DOHH2 (cell line): ENCODE results near the gene IREB2.

Source experiments
- H3F3A ChIP-seq: fragments of 200-600 bp; sonication (generic), shearing (Covaris generic); 2 replicates; pipeline ENCODE4 v1.6.0; 2016; ENCODE audit warnings: antibody characterized with exemption, mild to moderate bottlenecking; ENCODE audit not compliant: control insufficient read depth, insufficient read depth
- H3K27ac ChIP-seq: fragments of 200-600 bp; sonication (generic); 2 replicates; pipeline ENCODE4 v1.5.1; 2014; ENCODE audit warnings: low read depth, mild to moderate bottlenecking, low read length, moderate library complexity
- H3K27me3 ChIP-seq: fragments of 200-600 bp; sonication (generic); 2 replicates; pipeline ENCODE4 v1.6.1; 2014; ENCODE audit warnings: mild to moderate bottlenecking, low read length, mixed read lengths; ENCODE audit not compliant: control insufficient read depth
- H3K36me3 ChIP-seq: fragments of 200-600 bp; sonication (generic); 2 replicates; pipeline ENCODE4 v1.6.1; 2014; ENCODE audit warnings: mild to moderate bottlenecking, low read length, moderate library complexity, mixed read lengths; ENCODE audit not compliant: control insufficient read depth
- H3K4me1 ChIP-seq: fragments of 200-600 bp; sonication (generic); 2 replicates; pipeline ENCODE4 v1.6.1; 2014; ENCODE audit warnings: mild to moderate bottlenecking, low read length, mixed read lengths; ENCODE audit not compliant: control insufficient read depth
- H3K4me2 ChIP-seq: fragments of 200-600 bp; sonication (generic); 2 replicates; pipeline ENCODE4 v1.6.0; 2014; ENCODE audit warnings: mild to moderate bottlenecking, low read length, moderate library complexity
- H3K4me3 ChIP-seq: fragments of 200-600 bp; sonication (generic); 2 replicates; pipeline ENCODE4 v1.5.1; 2014; ENCODE audit warnings: mild to moderate bottlenecking, low read length, mixed read lengths
- H3K79me2 ChIP-seq: fragments of 200-600 bp; sonication (generic); 2 replicates; pipeline ENCODE4 v1.6.1; 2014; ENCODE audit warnings: mild to moderate bottlenecking, low read length, mixed read lengths; ENCODE audit not compliant: control insufficient read depth
- H3K9me2 ChIP-seq: fragments of 200-600 bp; sonication (generic); replicated peaks from 2 replicates; pipeline ENCODE4 v1.6.1; 2014; ENCODE audit warnings: mild to moderate bottlenecking, low read length, mixed read lengths; ENCODE audit not compliant: control insufficient read depth
- H3K9me3 ChIP-seq: fragments of 200-600 bp; sonication (generic); 2 replicates; pipeline ENCODE4 v1.6.1; 2014; ENCODE audit warnings: antibody characterized with exemption, low read length, mixed read lengths; ENCODE audit not compliant: control insufficient read depth, insufficient read depth
- H4K20me1 ChIP-seq: fragments of 200-600 bp; sonication (generic); 2 replicates; pipeline ENCODE4 v1.6.0; 2014; ENCODE audit warnings: low read depth, mild to moderate bottlenecking, antibody characterized with exemption, low read length, moderate library complexity; ENCODE audit not compliant: control insufficient read depth, insufficient read depth
- CTCF ChIP-seq: fragments of 200-600 bp; sonication (generic); IDR thresholded peaks from one replicate; pipeline ENCODE4 v1.5.1; 2014; ENCODE audit warnings: antibody characterized with exemption, mild to moderate bottlenecking, low read depth, low read length; ENCODE audit not compliant: poor library complexity, severe bottlenecking
- EZH2phosphoT487 ChIP-seq: fragments of 200-600 bp; sonication (generic); IDR thresholded peaks from 2 replicates; pipeline ENCODE4 v1.6.1; 2017; ENCODE audit warnings: borderline replicate concordance, mild to moderate bottlenecking, antibody characterized with exemption, low read length, moderate library complexity, mixed read lengths

Gene IREB2

GRCh38 chr15:78420220-78420619 lies 17.8 kb upstream of the IREB2 start:
- H3K27ac ChIP-seq = no peak overlapping the region
- TF ChIP-seq EZH2phosphoT487 = no peak
- no peak for TF ChIP-seq CTCF
- no peak overlapping the region for H3K4me3 ChIP-seq
- no peaks in the 10 kb centered on the region for H3K9me2 ChIP-seq
- no peaks in the 10 kb centered on the region for H3K79me2 ChIP-seq
- H3K4me2 ChIP-seq = no peak overlapping the region
- H3K4me1 ChIP-seq = no peaks in the 10 kb centered on the region
- H3K27me3 ChIP-seq = peaks cover 39% of the 10 kb centered on the region
- H4K20me1 ChIP-seq = no peaks in the 10 kb centered on the region
- no peaks in the 10 kb centered on the region for H3K9me3 ChIP-seq
- H3K36me3 ChIP-seq = no peaks in the 10 kb centered on the region
- H3F3A ChIP-seq = no peaks in the 10 kb centered on the region

GRCh38 chr15:78420766-78421165 lies 17.2 kb upstream of the IREB2 start:
- Histone ChIP-seq H4K20me1 (no peaks in the 10 kb centered on the region), H3K36me3 (no peaks in the 10 kb centered on the region), H3K4me1 (peaks cover 3% of the 10 kb centered on the region), H3K9me2 (no peaks in the 10 kb centered on the region), H3K4me3 (no peak overlapping the region), H3F3A (no peaks in the 10 kb centered on the region), H3K9me3 (no peaks in the 10 kb centered on the region), H3K4me2 (no peak overlapping the region), H3K27ac (no peak overlapping the region), H3K79me2 (no peaks in the 10 kb centered on the region), H3K27me3 (peaks cover 37% of the 10 kb centered on the region)
- TF ChIP-seq CTCF = no peak
- no peak for TF ChIP-seq EZH2phosphoT487

GRCh38 chr15:78421238-78421965 lies 16.6 kb upstream of the IREB2 start:
- H3K27ac ChIP-seq = no peak overlapping the region
- H4K20me1 ChIP-seq = no peaks in the 10 kb centered on the region
- H3K9me3 ChIP-seq = no peaks in the 10 kb centered on the region
- peaks cover 7% of the 10 kb centered on the region for H3K4me1 ChIP-seq
- no peaks in the 10 kb centered on the region for H3K36me3 ChIP-seq
- no peaks in the 10 kb centered on the region for H3K9me2 ChIP-seq
- H3K4me3 ChIP-seq = no peak overlapping the region
- peaks cover 30% of the 10 kb centered on the region for H3K27me3 ChIP-seq
- H3F3A ChIP-seq = no peaks in the 10 kb centered on the region
- no peak overlapping the region for H3K4me2 ChIP-seq
- TF ChIP-seq EZH2phosphoT487 (no peak), CTCF (no peak)
- H3K79me2 ChIP-seq = no peaks in the 10 kb centered on the region
